Measurements from ENCODE around the gene FSHR. TPM values are rescaled to one million over a fixed set of nuclear protein-coding genes. Genes with fewer than 3 reads are reported as not detected.

The FSHR gene
- total RNA-seq, 4 donors from 2014 or later = not detected

DNA sequence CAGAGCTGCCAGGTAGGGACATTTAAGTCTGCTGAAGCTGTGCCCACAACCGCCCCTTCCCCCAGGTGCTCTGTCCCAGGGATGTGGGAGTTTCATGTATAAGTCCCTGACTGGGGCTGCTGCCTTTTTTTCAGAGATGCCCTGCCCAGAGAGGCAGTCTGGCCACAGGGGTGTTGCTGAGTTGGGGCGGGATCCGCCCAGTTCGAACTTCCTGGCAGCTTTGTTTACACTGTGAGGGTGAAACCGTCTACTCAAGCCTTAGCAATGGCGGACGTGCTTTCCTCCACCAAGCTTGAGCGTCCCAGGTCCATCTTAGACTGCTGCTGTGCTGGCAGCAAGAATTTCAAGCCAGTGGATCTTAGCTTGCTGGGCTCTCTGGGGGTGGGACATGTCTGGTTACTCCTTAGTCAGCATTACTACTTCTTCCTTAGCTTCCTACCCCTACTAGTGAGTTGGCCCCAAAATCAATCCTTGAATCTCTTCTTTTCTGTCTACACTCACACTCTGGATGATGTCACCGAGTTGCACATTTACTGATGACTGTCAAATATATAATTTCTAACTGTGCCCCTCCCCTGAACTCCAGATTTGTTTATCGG, 31.8 kb upstream of the FSHR start:
- TF ChIP-seq POLR2A (IDR thresholded peaks at IDR 0.05) (no peak), CTCF (IDR thresholded peaks at IDR 0.05) (no peak)
- no peak overlapping the region for H3K27ac ChIP-seq
- no peaks in the 10 kb centered on the region for H3K27me3 ChIP-seq
- no peaks in the 10 kb centered on the region for H3K4me1 ChIP-seq
- H3K9me3 ChIP-seq = no peaks in the 10 kb centered on the region
- no peak overlapping the region for H3K4me3 ChIP-seq
- no peaks in the 10 kb centered on the region for H3K36me3 ChIP-seq
- DNase-seq = no peak

GRCh38 chr2:49178656-49179055, 24.3 kb upstream of the FSHR start:
- H3K4me3 ChIP-seq = no peak overlapping the region
- H3K4me1 ChIP-seq = no peaks in the 10 kb centered on the region
- TF ChIP-seq CTCF (IDR thresholded peaks at IDR 0.05) (no peak), POLR2A (IDR thresholded peaks at IDR 0.05) (no peak)
- DNase-seq = no peak
- no peaks in the 10 kb centered on the region for H3K36me3 ChIP-seq
- H3K27me3 ChIP-seq = no peaks in the 10 kb centered on the region
- no peaks in the 10 kb centered on the region for H3K9me3 ChIP-seq
- no peak overlapping the region for H3K27ac ChIP-seq

DNA sequence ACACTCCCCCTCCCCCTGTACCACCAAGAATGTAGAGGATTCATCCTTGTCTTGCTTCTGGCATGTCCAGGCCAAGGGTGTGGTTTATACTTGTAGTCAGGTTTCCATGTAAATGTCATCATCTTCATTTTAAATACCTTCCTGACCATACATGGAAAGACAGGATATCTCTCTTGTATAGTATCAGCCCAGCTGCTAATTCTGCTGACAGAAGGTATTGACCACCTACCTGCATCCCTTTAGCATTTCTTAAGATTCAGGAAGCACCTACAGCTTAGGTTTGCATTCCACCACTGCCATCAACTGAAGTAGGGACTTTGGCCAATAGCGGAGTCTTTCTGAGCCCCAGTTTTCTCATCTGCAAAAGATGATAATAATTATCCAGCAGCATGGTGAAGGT, 22.9 kb upstream of the FSHR start:
- TF ChIP-seq POLR2A (IDR thresholded peaks at IDR 0.05) (no peak), CTCF (IDR thresholded peaks at IDR 0.05) (no peak)
- no peaks in the 10 kb centered on the region for H3K9me3 ChIP-seq
- H3K4me3 ChIP-seq = no peak overlapping the region
- no peaks in the 10 kb centered on the region for H3K4me1 ChIP-seq
- H3K27ac ChIP-seq = no peak overlapping the region
- no peak for DNase-seq
- H3K36me3 ChIP-seq = no peaks in the 10 kb centered on the region
- H3K27me3 ChIP-seq = no peaks in the 10 kb centered on the region

- no peaks in the 10 kb centered on the region for H3K36me3 ChIP-seq
- H3K4me3 ChIP-seq = no peak overlapping the region
- no peak for DNase-seq
- TF ChIP-seq POLR2A (IDR thresholded peaks at IDR 0.05) (no peak), CTCF (IDR thresholded peaks at IDR 0.05) (no peak)
- no peaks in the 10 kb centered on the region for H3K9me3 ChIP-seq
- no peaks in the 10 kb centered on the region for H3K4me1 ChIP-seq
- H3K27ac ChIP-seq = no peak overlapping the region
- H3K27me3 ChIP-seq = no peaks in the 10 kb centered on the region
Observed at GRCh38 chr2:49175831-49176230, 21.5 kb upstream of the FSHR start.

DNA sequence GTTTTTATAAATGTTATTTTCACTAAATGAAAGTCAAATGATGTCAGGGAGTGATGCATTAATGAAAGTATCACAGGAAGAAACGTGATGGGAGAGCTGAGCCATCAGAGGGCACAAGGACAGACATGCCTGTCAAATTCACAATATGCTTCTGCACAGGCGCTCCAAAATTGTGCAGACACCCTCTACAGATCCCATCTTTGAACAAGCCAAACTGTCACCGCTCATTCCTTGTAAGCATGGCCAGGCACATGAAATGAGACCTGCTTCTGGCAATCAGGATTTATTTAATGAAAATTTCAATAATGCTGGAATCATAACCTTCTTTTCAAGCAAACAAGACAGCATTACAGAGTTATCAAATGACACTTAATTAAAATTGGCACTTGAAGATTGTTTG, 20.4 kb upstream of the FSHR start:
- no peak for DNase-seq
- Histone ChIP-seq H3K27me3 (no peaks in the 10 kb centered on the region), H3K9me3 (peaks cover 0 to 4% (median 0%) of the 10 kb centered on the region in 4 donors), H3K4me1 (no peaks in the 10 kb centered on the region), H3K27ac (no peak overlapping the region), H3K36me3 (no peaks in the 10 kb centered on the region), H3K4me3 (no peak overlapping the region)
- TF ChIP-seq CTCF (IDR thresholded peaks at IDR 0.05) (no peak), POLR2A (IDR thresholded peaks at IDR 0.05) (no peak)

- no peak for DNase-seq
- H3K27ac ChIP-seq = no peak overlapping the region
- peaks cover 0 to 7% (median 0%) of the 10 kb centered on the region in 4 donors for H3K9me3 ChIP-seq
- no peak overlapping the region for H3K4me3 ChIP-seq
- H3K4me1 ChIP-seq = no peaks in the 10 kb centered on the region
- H3K27me3 ChIP-seq = no peaks in the 10 kb centered on the region
- TF ChIP-seq CTCF (IDR thresholded peaks at IDR 0.05) = no peak
- TF ChIP-seq POLR2A (IDR thresholded peaks at IDR 0.05) = no peak
- no peaks in the 10 kb centered on the region for H3K36me3 ChIP-seq
Observed at GRCh38 chr2:49167131-49167530, 12.8 kb upstream of the FSHR start.
